GM23338 (cell line): ENCODE results near the gene TMA7B. TPM values are rescaled to one million over a fixed set of nuclear protein-coding genes. Genes with fewer than 3 reads are reported as not detected.
A peak's percentile ranks its signal among the peaks of the same experiment; 100 is the strongest.

ENCODE experiments used
- ATAC-seq: fragments of 200-7000 bp; cut with Tn5 transposase; 3 replicates; pipeline ENCODE4 v1.9.1; 2020
- DNase-seq: peaks from one replicate; pipeline ENCODE4 v3.0.0-alpha.2; 2015; ENCODE audit warnings: low spot score
- H2AFZ ChIP-seq: fragments of 200-600 bp; sonication (generic); 2 replicates; pipeline ENCODE4 v1.8.0; 2016; ENCODE audit warnings: antibody characterized with exemption, mild to moderate bottlenecking, moderate library complexity
- H3F3A ChIP-seq: fragments of 200-600 bp; sonication (generic); replicated peaks from 2 replicates; pipeline ENCODE4 v1.8.0; 2017; ENCODE audit warnings: antibody characterized with exemption, mixed run types, low read depth
- H3K27ac ChIP-seq: fragments of 200-600 bp; sonication (generic); 2 replicates; pipeline ENCODE4 v1.6.1; 2016; ENCODE audit warnings: low read depth
- H3K27me3 ChIP-seq: fragments of 200-600 bp; sonication (generic); 2 replicates; pipeline ENCODE4 v1.8.0; 2016; ENCODE audit warnings: mild to moderate bottlenecking, mixed run types, moderate library complexity; ENCODE audit not compliant: insufficient read depth
- H3K36me3 ChIP-seq: fragments of 200-600 bp; sonication (generic); 2 replicates; pipeline ENCODE4 v1.8.0; 2016; ENCODE audit warnings: mild to moderate bottlenecking; ENCODE audit not compliant: insufficient read depth
- H3K4me1 ChIP-seq: fragments of 200-600 bp; sonication (generic); 2 replicates; pipeline ENCODE4 v1.8.0; 2016; ENCODE audit warnings: mild to moderate bottlenecking, moderate library complexity; ENCODE audit not compliant: insufficient read depth
- H3K4me2 ChIP-seq: fragments of 200-600 bp; sonication (generic); 2 replicates; pipeline ENCODE4 v1.7.1; 2017; ENCODE audit warnings: mixed run types
- H3K4me3 ChIP-seq: fragments of 200-600 bp; sonication (generic); 2 replicates; pipeline ENCODE4 v1.6.1; 2016; ENCODE audit warnings: mixed run types
- H3K79me2 ChIP-seq: fragments of 200-600 bp; sonication (generic); replicated peaks from 2 replicates; pipeline ENCODE4 v1.8.0; 2017; ENCODE audit warnings: mild to moderate bottlenecking; ENCODE audit not compliant: insufficient read depth
- H3K9me2 ChIP-seq: fragments of 200-600 bp; sonication (generic); 2 replicates; pipeline ENCODE4 v1.8.0; 2017; ENCODE audit not compliant: insufficient read depth
- H4K20me1 ChIP-seq: fragments of 200-600 bp; sonication (generic); replicated peaks from 2 replicates; pipeline ENCODE4 v1.8.0; 2017; ENCODE audit warnings: mild to moderate bottlenecking; ENCODE audit not compliant: insufficient read depth
- H3K27ac Mint-ChIP-seq: 2 replicates; pipeline ENCODE4 v1.8.0; 2020; ENCODE audit warnings: inconsistent platforms, mild to moderate bottlenecking, moderate library complexity, mixed read lengths
- H3K27me3 Mint-ChIP-seq: 3 replicates; pipeline ENCODE4 v1.8.0; 2022; ENCODE audit warnings: low read depth, mild to moderate bottlenecking, moderate library complexity, mixed read lengths, inconsistent platforms; ENCODE audit not compliant: insufficient read depth, poor library complexity
- H3K36me3 Mint-ChIP-seq: 3 replicates; pipeline ENCODE4 v1.8.0; 2021; ENCODE audit warnings: low read depth, mild to moderate bottlenecking, inconsistent platforms, moderate library complexity, mixed read lengths
- H3K4me1 Mint-ChIP-seq: 3 replicates; pipeline ENCODE4 v1.8.0; 2020; ENCODE audit warnings: mild to moderate bottlenecking, inconsistent platforms, mixed read lengths
- H3K4me3 Mint-ChIP-seq: 3 replicates; pipeline ENCODE4 v1.8.0; 2021; ENCODE audit warnings: moderate library complexity, mild to moderate bottlenecking, inconsistent platforms, mixed read lengths
- H3K9me3 Mint-ChIP-seq: 3 replicates; pipeline ENCODE4 v1.8.0; 2020; ENCODE audit warnings: moderate library complexity, mild to moderate bottlenecking, inconsistent platforms, mixed read lengths
- ETS1 ChIP-seq: IDR thresholded peaks from 2 replicates; pipeline ENCODE4 v1.6.1; 2016; ENCODE audit warnings: antibody characterized with exemption
- EZH2 ChIP-seq: fragments of 200-600 bp; sonication (generic); IDR thresholded peaks from one replicate; pipeline ENCODE4 v1.8.0; 2017; ENCODE audit warnings: antibody characterized with exemption, mild to moderate bottlenecking, low read depth; ENCODE audit not compliant: unreplicated experiment
- EZH2phosphoT487 ChIP-seq: fragments of 200-600 bp; sonication (generic); IDR thresholded peaks from one replicate; pipeline ENCODE4 v1.8.1; 2018; ENCODE audit warnings: antibody characterized with exemption; ENCODE audit not compliant: unreplicated experiment
- REST ChIP-seq: IDR thresholded peaks from one replicate; pipeline ENCODE4 v1.6.1; 2018; ENCODE audit warnings: antibody characterized with exemption; ENCODE audit not compliant: unreplicated experiment
- polyA plus RNA-seq: library from polyadenylated mRNA; unstranded; fragments of >200 nt; fragmentation: Nextera tagmentation; extraction: Ambion mirVana; gene quantifications from 2 replicates; pipeline ENCODE4 v1.2.1, GENCODE V29; 2016
- total RNA-seq: library from RNA; depleted of rRNA; stranded (reverse); fragments of >200 nt; shearing (Covaris generic); gene quantifications from 2 replicates; pipeline ENCODE4 v1.2.3, GENCODE V29; 2014
- TF ChIP-seq, protein P1 (sequence below), 2 experiments: fragments of 200-600 bp in 1 of 2; sonication (generic) in 1 of 2; conservative IDR thresholded peaks; 2 replicates each; pipeline versions ENCODE4 v1.5.1 to v1.6.1; 2016 to 2017; ENCODE audit warnings: antibody characterized with exemption in 2 of 2, low read depth in 2 of 2, mild to moderate bottlenecking in 2 of 2, moderate library complexity in 1 of 2

The TMA7B gene
- total and polyA plus RNA-seq, 2 experiments from 2014 or later: not detected

DNA sequence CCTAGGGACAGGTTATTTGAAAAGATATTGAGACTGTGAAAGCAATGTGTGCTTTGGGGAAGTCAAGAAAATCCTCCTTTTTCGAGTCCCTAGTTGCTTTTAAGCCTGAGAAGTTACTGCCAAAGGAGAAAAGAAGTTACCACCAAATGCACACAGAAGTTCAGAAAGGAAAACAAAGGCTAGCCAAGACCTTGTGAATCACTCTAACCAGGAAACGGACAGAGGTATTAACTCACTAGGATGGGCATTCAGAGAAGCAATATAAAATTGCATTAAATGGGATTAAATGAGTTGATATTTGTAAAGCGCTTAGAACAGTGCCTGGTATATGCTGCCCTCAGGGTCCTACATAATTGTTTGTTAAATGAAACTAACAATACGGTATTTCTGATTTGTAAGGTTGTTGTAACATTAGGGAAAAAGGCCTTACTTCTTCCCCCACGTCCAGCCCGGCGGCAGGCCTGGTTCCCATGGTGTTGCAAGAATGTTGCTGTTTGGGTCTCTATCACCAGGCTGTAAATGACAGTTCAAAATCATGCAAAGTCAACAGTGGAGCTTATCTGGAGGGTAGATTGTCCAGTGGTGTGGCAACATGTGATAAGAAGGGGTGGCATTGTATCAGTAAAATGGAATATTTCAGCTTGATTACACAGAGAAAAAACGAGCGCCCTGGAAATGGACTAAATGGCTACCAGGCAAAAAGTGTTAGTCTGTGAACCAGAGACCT is 7.1 kb downstream of the TMA7B start:
- H3K27ac Mint-ChIP-seq: no peak overlapping the region
- H3K36me3 ChIP-seq: no peaks in the 10 kb centered on the region
- no peak overlapping the region for H3K4me3 ChIP-seq
- no peaks in the 10 kb centered on the region for H3K9me2 ChIP-seq
- peaks cover 4% of the 10 kb centered on the region; the same call in 1 of the 2 replicates for H3K4me1 ChIP-seq
- H3K4me3 Mint-ChIP-seq: no peak overlapping the region
- H4K20me1 ChIP-seq: no peaks in the 10 kb centered on the region
- TF ChIP-seq ETS1 (no peak), EZH2phosphoT487 (no peak), EZH2 (no peak), REST (no peak)
- TF ChIP-seq, protein P1, sequence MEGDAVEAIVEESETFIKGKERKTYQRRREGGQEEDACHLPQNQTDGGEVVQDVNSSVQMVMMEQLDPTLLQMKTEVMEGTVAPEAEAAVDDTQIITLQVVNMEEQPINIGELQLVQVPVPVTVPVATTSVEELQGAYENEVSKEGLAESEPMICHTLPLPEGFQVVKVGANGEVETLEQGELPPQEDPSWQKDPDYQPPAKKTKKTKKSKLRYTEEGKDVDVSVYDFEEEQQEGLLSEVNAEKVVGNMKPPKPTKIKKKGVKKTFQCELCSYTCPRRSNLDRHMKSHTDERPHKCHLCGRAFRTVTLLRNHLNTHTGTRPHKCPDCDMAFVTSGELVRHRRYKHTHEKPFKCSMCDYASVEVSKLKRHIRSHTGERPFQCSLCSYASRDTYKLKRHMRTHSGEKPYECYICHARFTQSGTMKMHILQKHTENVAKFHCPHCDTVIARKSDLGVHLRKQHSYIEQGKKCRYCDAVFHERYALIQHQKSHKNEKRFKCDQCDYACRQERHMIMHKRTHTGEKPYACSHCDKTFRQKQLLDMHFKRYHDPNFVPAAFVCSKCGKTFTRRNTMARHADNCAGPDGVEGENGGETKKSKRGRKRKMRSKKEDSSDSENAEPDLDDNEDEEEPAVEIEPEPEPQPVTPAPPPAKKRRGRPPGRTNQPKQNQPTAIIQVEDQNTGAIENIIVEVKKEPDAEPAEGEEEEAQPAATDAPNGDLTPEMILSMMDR (conservative IDR thresholded peaks at IDR 0.05; ENCODE audit: low read depth in 2 of 2): no peak
- H3K4me1 Mint-ChIP-seq: peaks cover 12% of the 10 kb centered on the region
- H3K79me2 ChIP-seq: no peaks in the 10 kb centered on the region
- no peaks in the 10 kb centered on the region for H3K9me3 Mint-ChIP-seq
- DNase-seq (no peak), ATAC-seq (no peak)
- 0 out of 2 replicates have a peak, but pooled peaks cover 5% of the 10 kb centered on the region for H3F3A ChIP-seq
- no peak overlapping the region for H3K27ac ChIP-seq
- 0 out of 2 replicates have a peak overlapping the region, but pooled peaks have one; percentile 14 for H2AFZ ChIP-seq
- no peaks in the 10 kb centered on the region for H3K27me3 ChIP-seq
- no peaks in the 10 kb centered on the region for H3K36me3 Mint-ChIP-seq
- peaks cover 4% of the 10 kb centered on the region for H3K27me3 Mint-ChIP-seq
- H3K4me2 ChIP-seq: no peak overlapping the region
